Vagina (tissue), 2 donors: ENCODE data around the gene ZDHHC5. TPM values are rescaled to one million over a fixed set of nuclear protein-coding genes. Genes with fewer than 3 reads are reported as not detected.

ENCODE experiments used
- DNase-seq, 2 donors: peaks; one replicate each; pipeline ENCODE4 v3.0.0-alpha.2; 2017; ENCODE audit errors: extremely low spot score in 2 of 2
- H3K27ac ChIP-seq: fragments of 200-600 bp; sonication (generic); one replicate; pipeline ENCODE4 v1.5.1; 2019
- H3K27me3 ChIP-seq: fragments of 200-600 bp; sonication (generic); one replicate; pipeline ENCODE4 v1.5.1; 2019
- H3K36me3 ChIP-seq, 2 donors: fragments of 200-600 bp; sonication (generic); one replicate each; pipeline ENCODE4 v1.5.1; 2017 to 2019
- H3K4me1 ChIP-seq: fragments of 200-600 bp; sonication (generic); one replicate; pipeline ENCODE4 v1.5.1; 2019
- H3K4me3 ChIP-seq, 2 donors: fragments of 200-600 bp; sonication (generic); 1 replicate in 1 of 2; 2 replicates in 1 of 2; pipeline ENCODE4 v1.5.1; 2016 to 2019
- H3K9me3 ChIP-seq: fragments of 200-600 bp; sonication (generic); one replicate; pipeline ENCODE4 v1.5.1; 2019
- POLR2A ChIP-seq, 2 donors: fragments of 450-650 bp; IDR thresholded peaks; one replicate each; pipeline ENCODE4 v1.6.1; 2017; ENCODE audit warnings: antibody characterized with exemption in 2 of 2, mild to moderate bottlenecking in 2 of 2, moderate library complexity in 2 of 2
- POLR2AphosphoS5 ChIP-seq, 2 donors: sonication (generic); formaldehyde crosslinking; IDR thresholded peaks; one replicate each; pipeline ENCODE4 v1.9.0; 2017; ENCODE audit warnings: antibody characterized with exemption in 2 of 2, mild to moderate bottlenecking in 2 of 2, low read depth in 1 of 2; ENCODE audit not compliant: insufficient read depth in 1 of 2
- intact Hi-C: fragments of 100-400 bp; cut with DNase I; formaldehyde crosslinking; loops from one replicate; pipeline ENCODE4 v1.15.1; 2023
- total RNA-seq: library from RNA; depleted of rRNA; stranded (reverse); fragments of >200 nt; gene quantifications from one replicate; pipeline ENCODE4 v1.2.3, GENCODE V29; 2016
- TF ChIP-seq, protein P1 (sequence below), 3 experiments: fragments of 450-650 bp in 2 of 3; fragments of 200-600 bp in 1 of 3; sonication (generic) in 1 of 3; IDR thresholded peaks; one replicate each; pipeline ENCODE4 v1.5.1; 2017 to 2019; ENCODE audit warnings: antibody characterized with exemption in 3 of 3, mild to moderate bottlenecking in 2 of 3, moderate library complexity in 2 of 3

Gene ZDHHC5
- total RNA-seq, 1 donor from 2014 or later, result 46.2 TPM

DNA sequence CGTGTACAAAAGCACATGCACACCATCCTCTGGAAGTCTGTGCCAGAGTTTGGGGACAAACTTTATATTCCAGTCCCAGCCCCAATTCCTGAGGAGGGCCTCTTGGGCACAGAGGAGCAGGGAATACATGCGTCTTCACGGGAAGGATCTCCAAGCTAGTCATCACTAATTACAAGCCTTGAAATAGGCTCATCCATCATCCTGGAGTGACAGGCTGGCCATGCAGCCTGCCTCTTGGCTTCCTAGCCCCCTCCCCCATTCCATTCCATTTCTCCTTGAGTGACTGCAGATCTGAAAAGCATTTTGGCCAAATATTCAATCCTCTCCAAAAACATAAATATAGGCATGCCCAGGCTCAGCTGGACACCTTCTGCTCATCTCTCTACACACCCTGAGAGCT lies 45.7 kb upstream of the ZDHHC5 start:
- Histone ChIP-seq H3K9me3 (no peaks in the 10 kb centered on the region), H3K4me1 (no peaks in the 10 kb centered on the region), H3K27ac (no peak overlapping the region), H3K27me3 (no peaks in the 10 kb centered on the region), H3K4me3 (no peak overlapping the region), H3K36me3 (no peaks in the 10 kb centered on the region)
- no peak for DNase-seq
- intact Hi-C loops, result no loop called here
- TF ChIP-seq, protein P1, sequence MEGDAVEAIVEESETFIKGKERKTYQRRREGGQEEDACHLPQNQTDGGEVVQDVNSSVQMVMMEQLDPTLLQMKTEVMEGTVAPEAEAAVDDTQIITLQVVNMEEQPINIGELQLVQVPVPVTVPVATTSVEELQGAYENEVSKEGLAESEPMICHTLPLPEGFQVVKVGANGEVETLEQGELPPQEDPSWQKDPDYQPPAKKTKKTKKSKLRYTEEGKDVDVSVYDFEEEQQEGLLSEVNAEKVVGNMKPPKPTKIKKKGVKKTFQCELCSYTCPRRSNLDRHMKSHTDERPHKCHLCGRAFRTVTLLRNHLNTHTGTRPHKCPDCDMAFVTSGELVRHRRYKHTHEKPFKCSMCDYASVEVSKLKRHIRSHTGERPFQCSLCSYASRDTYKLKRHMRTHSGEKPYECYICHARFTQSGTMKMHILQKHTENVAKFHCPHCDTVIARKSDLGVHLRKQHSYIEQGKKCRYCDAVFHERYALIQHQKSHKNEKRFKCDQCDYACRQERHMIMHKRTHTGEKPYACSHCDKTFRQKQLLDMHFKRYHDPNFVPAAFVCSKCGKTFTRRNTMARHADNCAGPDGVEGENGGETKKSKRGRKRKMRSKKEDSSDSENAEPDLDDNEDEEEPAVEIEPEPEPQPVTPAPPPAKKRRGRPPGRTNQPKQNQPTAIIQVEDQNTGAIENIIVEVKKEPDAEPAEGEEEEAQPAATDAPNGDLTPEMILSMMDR (IDR thresholded peaks at IDR 0.05), result no peak
- TF ChIP-seq POLR2A (IDR thresholded peaks at IDR 0.05) (no peak), POLR2AphosphoS5 (IDR thresholded peaks at IDR 0.05; ENCODE audit: insufficient read depth in 1 of 2, low read depth in 1 of 2) (no peak)

DNA sequence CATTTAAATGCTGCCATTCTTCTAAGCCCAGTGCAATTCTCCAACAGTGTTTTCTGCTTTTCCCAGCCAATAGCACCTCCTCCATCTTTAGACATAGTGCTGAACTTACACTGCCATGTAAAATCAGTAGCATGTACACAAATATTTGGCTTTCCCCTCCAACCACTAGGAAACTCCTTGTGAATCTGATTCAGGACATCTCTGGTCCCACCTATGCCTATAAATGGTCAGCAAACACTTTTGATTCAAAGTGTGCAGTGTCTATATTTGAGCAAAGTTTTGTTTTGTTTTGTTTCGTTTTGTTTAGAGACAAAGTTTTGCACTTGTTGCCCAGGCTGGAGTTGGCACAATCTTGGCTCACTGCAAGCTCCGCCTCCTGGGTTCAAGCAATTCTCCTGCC lies 43.0 kb upstream of the ZDHHC5 start:
- Histone ChIP-seq H3K9me3 (no peaks in the 10 kb centered on the region), H3K4me3 (no peak overlapping the region), H3K36me3 (no peaks in the 10 kb centered on the region), H3K27me3 (no peaks in the 10 kb centered on the region), H3K27ac (no peak overlapping the region), H3K4me1 (no peaks in the 10 kb centered on the region)
- TF ChIP-seq POLR2AphosphoS5 (IDR thresholded peaks at IDR 0.05; ENCODE audit: insufficient read depth in 1 of 2, low read depth in 1 of 2), result no peak
- TF ChIP-seq, protein P1 (IDR thresholded peaks at IDR 0.05), result no peak
- no peak for TF ChIP-seq POLR2A (IDR thresholded peaks at IDR 0.05)
- intact Hi-C loops, result no loop called here
- DNase-seq, result no peak

DNA sequence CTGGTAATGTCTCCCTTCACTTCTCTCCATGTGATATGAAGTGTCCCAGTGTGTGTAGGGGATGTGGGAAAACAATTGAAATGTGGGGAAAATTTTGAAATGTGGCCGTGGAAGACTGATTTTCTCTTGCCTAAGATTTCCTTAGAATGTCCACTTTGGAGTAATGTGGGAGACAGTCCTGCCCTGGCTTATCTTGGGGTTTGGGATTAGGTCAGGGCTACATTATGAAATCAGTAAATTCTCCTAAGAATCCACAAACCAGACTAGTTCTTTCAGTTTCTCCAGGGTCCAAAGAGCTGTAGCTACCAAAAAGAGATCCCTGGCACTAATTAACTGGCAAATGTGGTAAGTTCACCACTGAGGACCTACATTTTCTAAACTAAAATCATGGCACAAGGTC lies 41.0 kb upstream of the ZDHHC5 start:
- H3K4me1 ChIP-seq, result no peaks in the 10 kb centered on the region
- no peaks in the 10 kb centered on the region for H3K36me3 ChIP-seq
- no peak overlapping the region for H3K4me3 ChIP-seq
- no peak for DNase-seq
- H3K27me3 ChIP-seq, result no peaks in the 10 kb centered on the region
- TF ChIP-seq, protein P1 (IDR thresholded peaks at IDR 0.05), result no peak
- TF ChIP-seq POLR2A (IDR thresholded peaks at IDR 0.05), result no peak
- no peak overlapping the region for H3K27ac ChIP-seq
- intact Hi-C loops, result no loop called here
- H3K9me3 ChIP-seq, result no peaks in the 10 kb centered on the region

DNA sequence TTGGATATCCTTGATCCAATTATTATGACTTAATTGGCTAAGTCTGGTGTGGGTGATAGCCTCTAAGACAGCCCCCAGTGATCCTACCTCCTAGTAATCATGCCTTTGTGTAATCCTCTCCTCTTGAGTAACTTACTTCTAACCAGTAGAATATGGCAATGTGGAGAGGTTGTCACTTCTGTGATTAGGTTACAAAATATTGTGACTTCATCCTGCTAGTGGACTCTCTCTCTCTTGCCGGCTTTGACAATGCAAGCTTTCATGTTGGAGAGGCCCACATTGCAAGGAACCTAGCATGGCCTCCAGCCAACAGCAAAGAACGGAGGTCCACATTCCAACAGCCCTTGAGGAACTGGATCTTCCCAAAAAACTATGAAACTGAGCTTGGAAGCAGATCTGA lies 37.7 kb upstream of the ZDHHC5 start:
- Histone ChIP-seq H3K27ac (no peak overlapping the region), H3K27me3 (no peaks in the 10 kb centered on the region), H3K4me1 (no peaks in the 10 kb centered on the region), H3K4me3 (no peak overlapping the region), H3K9me3 (no peaks in the 10 kb centered on the region), H3K36me3 (no peaks in the 10 kb centered on the region)
- DNase-seq, result no peak
- intact Hi-C loops, result no loop called here
- TF ChIP-seq POLR2A (IDR thresholded peaks at IDR 0.05) (no peak), POLR2AphosphoS5 (IDR thresholded peaks at IDR 0.05; ENCODE audit: insufficient read depth in 1 of 2, low read depth in 1 of 2) (no peak)
- TF ChIP-seq, protein P1 (IDR thresholded peaks at IDR 0.05), result no peak

DNA sequence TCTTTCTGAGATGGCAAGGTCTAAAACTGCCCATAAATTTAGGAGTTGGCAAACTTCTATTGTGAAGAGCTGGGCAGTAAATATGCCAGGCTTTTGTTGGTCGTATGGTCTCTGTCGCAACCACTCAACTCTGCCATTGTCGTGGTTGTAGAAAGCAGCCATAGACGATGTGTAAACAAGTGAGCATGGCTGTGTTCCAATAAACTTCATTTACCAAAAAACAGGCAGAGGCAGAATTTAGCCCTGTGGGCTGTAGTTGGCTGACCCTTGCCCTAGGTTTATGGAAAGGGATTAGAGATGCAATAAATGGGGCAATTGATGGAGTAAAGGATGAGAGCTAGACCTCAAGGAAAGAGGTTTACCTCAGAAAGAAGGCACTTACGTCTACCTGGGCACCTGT lies 35.8 kb upstream of the ZDHHC5 start:
- Histone ChIP-seq H3K9me3 (no peaks in the 10 kb centered on the region), H3K27me3 (no peaks in the 10 kb centered on the region), H3K27ac (no peak overlapping the region), H3K4me1 (peaks cover 1% of the 10 kb centered on the region), H3K36me3 (no peaks in the 10 kb centered on the region), H3K4me3 (no peak overlapping the region)
- TF ChIP-seq POLR2A (IDR thresholded peaks at IDR 0.05) (no peak), POLR2AphosphoS5 (IDR thresholded peaks at IDR 0.05; ENCODE audit: insufficient read depth in 1 of 2, low read depth in 1 of 2) (no peak)
- TF ChIP-seq, protein P1 (IDR thresholded peaks at IDR 0.05), result no peak
- no peak for DNase-seq
- intact Hi-C loops, result no loop called here
